ENCODE results near the gene EPB41L1. TPM values are rescaled to one million over a fixed set of nuclear protein-coding genes. Genes with fewer than 3 reads are reported as not detected.
A peak's percentile ranks its signal among the peaks of the same experiment; 100 is the strongest.

EPB41L1 gene
- total and polyA plus RNA-seq, 2 donors, result 32.1 to 37.0 TPM

DNA sequence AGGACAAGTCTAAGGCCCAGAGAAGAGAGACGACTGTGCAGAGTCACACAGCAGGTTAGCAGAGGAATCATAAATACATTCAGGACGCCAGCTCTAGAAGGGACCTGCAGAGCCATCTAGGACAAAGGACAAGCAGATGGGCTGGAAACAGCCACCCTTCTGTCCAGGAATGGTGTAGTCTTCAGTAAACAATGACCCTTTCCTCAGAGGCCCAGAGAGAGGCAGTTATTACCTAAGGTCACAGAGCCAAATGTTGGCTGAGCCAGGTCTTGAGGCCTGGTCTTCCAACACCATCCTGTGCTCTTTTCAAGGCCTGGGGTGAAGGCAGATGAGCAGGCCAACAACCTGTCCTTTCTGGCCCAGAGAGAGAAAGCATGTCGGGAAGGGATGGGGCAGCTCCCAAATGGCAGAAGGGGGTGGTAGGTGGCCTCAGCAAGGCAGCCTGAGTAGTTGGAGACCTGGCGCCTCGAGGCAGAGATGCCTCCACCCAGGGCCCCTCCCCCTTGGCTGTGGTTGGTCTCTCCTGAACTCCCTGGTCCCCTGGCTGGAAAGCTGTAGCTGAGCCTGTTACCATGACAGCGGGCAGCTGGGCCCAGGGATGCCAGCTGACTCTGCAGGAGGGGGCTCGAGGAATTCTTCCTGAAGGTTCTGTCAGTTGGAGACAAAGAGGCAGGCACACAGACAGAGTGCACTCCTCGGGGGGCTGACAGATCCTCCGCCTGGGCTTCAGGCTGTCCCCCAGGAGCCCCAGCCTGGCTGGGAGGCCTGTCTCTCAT is 24.8 kb downstream of the EPB41L1 start:
- no peak overlapping the region for H3K4me3 ChIP-seq (ENCODE audit: low read depth, low read length)
- H3K36me3 ChIP-seq (ENCODE audit: insufficient read depth), result peaks cover 6% of the 10 kb centered on the region
- 83% methylated on average over 9 of the region's 9 CpGs for WGBS
- no peak overlapping the region for H3K27ac ChIP-seq (ENCODE audit: low read depth)
- no peak for DNase-seq (ENCODE audit: extremely low spot score)
- no peaks in the 10 kb centered on the region for H3K4me1 ChIP-seq (ENCODE audit: insufficient read depth)

DNA sequence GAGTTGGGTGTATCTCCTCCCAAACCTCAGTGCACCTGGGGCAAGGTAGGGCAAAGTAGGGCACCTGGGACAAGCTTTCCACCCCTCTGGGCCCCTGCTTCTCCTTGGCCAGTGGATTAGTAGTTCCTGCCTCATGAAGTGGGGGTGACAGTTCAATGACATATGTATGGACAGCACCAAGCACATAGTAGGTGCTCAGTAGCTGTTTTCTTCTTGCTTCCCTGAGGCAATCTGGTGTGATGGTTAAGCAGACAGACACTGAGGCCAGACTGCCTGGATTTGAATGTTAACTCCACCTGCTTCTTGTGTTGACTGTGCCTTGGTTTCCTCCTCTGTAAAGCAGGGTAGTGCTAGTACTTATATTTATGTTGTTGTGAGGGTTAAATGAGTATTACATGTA is 25.8 kb downstream of the EPB41L1 start:
- Histone ChIP-seq H3K4me1 (ENCODE audit: insufficient read depth) (no peaks in the 10 kb centered on the region), H3K36me3 (ENCODE audit: insufficient read depth) (peaks cover 4% of the 10 kb centered on the region), H3K27ac (ENCODE audit: low read depth) (no peak overlapping the region), H3K4me3 (ENCODE audit: low read depth, low read length) (no peak overlapping the region)
- DNase-seq (ENCODE audit: extremely low spot score), result no peak

GRCh38 chr20:36181934-36182603 is 27.5 kb downstream of the EPB41L1 start:
- Histone ChIP-seq H3K36me3 (ENCODE audit: insufficient read depth) (no peaks in the 10 kb centered on the region), H3K4me3 (ENCODE audit: low read depth, low read length) (no peak overlapping the region), H3K27ac (ENCODE audit: low read depth) (no peak overlapping the region), H3K4me1 (ENCODE audit: insufficient read depth) (no peaks in the 10 kb centered on the region)
- 87% methylated on average over 8 of the region's 8 CpGs for WGBS
- DNase-seq (ENCODE audit: extremely low spot score), result no peak

GRCh38 chr20:36182604-36183154 is 28.1 kb downstream of the EPB41L1 start:
- Histone ChIP-seq H3K4me3 (ENCODE audit: low read depth, low read length) (no peak overlapping the region), H3K36me3 (ENCODE audit: insufficient read depth) (no peaks in the 10 kb centered on the region), H3K27ac (ENCODE audit: low read depth) (no peak overlapping the region), H3K4me1 (ENCODE audit: insufficient read depth) (no peaks in the 10 kb centered on the region)
- no peak for DNase-seq (ENCODE audit: extremely low spot score)
- 93% methylated on average over 6 of the region's 6 CpGs for WGBS

DNA sequence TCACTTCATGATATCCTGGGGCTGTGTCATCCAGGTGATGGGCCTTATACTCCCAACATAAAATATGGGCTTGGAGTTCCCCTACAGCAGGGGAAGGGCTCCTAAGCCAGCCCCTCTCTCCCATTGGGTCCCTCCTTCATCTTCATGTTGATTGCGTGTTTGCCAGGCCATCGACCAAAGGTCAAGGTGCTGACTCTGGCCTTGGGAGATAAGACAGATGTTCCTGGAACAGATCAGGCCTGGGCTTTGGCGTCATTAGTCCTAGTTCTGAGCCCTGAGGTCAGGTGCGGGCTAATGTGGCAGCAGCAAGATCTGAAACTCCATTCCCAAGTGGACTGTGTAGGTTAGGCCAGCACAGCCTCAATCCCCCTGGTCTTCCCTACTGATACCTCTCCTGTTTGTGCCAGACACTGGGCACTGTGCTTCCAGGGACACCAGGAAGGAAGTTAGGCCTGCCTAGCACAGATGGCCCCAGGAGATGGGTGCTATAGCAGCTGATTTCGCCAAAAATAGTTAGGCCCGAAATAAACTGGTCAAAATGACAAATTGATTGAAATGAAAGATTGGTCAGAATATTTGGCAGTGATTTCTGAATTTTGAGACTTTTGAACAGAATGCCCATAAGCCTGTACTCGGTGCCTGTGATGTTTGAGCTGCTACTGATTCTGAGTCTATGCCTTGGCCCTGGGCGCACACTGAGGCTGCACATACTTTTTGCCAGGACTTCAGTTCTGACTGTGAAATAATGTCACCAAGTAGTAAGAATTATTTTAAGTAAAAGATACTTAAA is 28.8 kb downstream of the EPB41L1 start:
- 89% methylated on average over 8 of the region's 8 CpGs for WGBS
- H3K27ac ChIP-seq (ENCODE audit: low read depth), result no peak overlapping the region
- no peak for DNase-seq (ENCODE audit: extremely low spot score)

GRCh38 chr20:36184816-36185776 is 30.6 kb downstream of the EPB41L1 start:
- Histone ChIP-seq H3K36me3 (ENCODE audit: insufficient read depth) (peaks cover 3% of the 10 kb centered on the region), H3K4me3 (ENCODE audit: low read depth, low read length) (no peak overlapping the region), H3K4me1 (ENCODE audit: insufficient read depth) (no peaks in the 10 kb centered on the region), H3K27ac (ENCODE audit: low read depth) (no peak overlapping the region)
- 96% methylated on average over 15 of the region's 15 CpGs for WGBS
- no peak for DNase-seq (ENCODE audit: extremely low spot score)

More for the DNA sequence above, 28.8 kb downstream of the EPB41L1 start:
- H3K4me1 ChIP-seq (ENCODE audit: insufficient read depth), result no peaks in the 10 kb centered on the region
- H3K36me3 ChIP-seq (ENCODE audit: insufficient read depth), result no peaks in the 10 kb centered on the region
- no peak overlapping the region for H3K4me3 ChIP-seq (ENCODE audit: low read depth, low read length)

DNA sequence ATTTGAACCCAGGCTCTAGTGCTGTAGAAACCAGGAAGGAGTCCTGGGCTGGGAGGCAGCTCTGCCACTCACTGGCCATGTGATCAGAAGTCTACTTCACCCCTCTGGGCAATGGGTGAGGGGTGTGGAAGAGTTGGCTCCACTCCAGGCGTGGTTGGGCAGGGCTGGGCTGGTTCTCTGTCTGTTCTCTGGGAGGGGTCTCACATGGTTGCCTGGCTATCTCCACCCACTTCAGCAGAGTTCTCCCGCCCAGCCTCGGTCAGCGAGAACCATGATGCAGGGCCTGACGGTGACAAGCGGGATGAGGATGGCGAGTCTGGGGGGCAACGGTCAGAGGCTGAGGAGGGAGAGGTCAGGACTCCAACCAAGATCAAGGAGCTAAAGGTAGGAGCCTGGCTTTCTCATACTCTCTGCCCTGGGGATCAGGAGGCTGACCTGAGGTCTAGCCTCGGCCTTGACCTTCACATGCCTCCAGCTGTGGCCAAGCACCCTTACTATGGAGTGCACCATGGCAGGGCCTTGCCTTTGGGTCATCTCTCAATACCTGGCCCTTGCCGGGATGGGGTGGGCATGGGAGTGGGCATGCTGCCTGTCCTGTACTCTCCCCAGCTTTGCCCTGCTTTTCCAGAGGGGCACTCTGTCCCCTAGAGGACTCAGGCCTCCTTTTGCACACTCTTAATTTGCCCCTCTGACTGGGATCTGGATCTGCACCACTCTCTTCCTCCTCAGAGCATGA is 39.6 kb downstream of the EPB41L1 start:
- WGBS, result 91% methylated on average over 10 of the region's 10 CpGs
- Histone ChIP-seq H3K36me3 (ENCODE audit: insufficient read depth) (peaks cover 3% of the 10 kb centered on the region), H3K4me1 (ENCODE audit: insufficient read depth) (no peaks in the 10 kb centered on the region), H3K4me3 (ENCODE audit: low read depth, low read length) (no peak overlapping the region), H3K27ac (ENCODE audit: low read depth) (no peak overlapping the region)
- no peak for DNase-seq (ENCODE audit: extremely low spot score)

DNA sequence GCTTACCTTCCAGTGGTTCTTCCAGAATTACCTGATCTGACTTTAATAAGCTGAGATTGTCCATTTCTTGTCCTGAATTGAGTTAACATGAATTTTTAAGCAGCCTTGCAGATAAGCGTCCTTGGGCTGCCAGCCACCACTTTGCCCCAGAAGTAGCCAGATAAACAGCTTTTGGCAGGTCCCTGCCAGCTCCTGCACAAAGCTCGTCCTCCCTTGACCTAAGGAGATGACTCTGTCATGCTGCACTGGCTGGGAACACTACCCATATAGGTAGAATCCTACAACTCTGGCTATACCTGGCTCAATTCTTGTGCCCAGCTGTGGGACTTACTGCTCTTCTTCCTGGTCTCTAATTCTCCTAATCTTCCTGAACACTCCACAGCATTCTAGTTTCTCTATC is 42.1 kb downstream of the EPB41L1 start:
- no peak for DNase-seq (ENCODE audit: extremely low spot score)
- Histone ChIP-seq H3K27ac (ENCODE audit: low read depth) (no peak overlapping the region), H3K4me3 (ENCODE audit: low read depth, low read length) (no peak overlapping the region), H3K4me1 (ENCODE audit: insufficient read depth) (no peaks in the 10 kb centered on the region), H3K36me3 (ENCODE audit: insufficient read depth) (no peaks in the 10 kb centered on the region)
- 86% methylated on average over 2 of the region's 2 CpGs for WGBS

- H3K36me3 ChIP-seq (ENCODE audit: insufficient read depth), result no peaks in the 10 kb centered on the region
- H3K27ac ChIP-seq (ENCODE audit: low read depth), result no peak overlapping the region
- 95% methylated on average over 2 of the region's 2 CpGs for WGBS
- no peaks in the 10 kb centered on the region for H3K4me1 ChIP-seq (ENCODE audit: insufficient read depth)
- H3K4me3 ChIP-seq (ENCODE audit: low read depth, low read length), result no peak overlapping the region
- no peak for DNase-seq (ENCODE audit: extremely low spot score)
These were observed 42.7 kb downstream of the EPB41L1 start for GRCh38 chr20:36197271-36197670.

GRCh38 chr20:36199345-36200257 is 45.1 kb downstream of the EPB41L1 start:
- DNase-seq (ENCODE audit: extremely low spot score), result peak; percentile 55
- Histone ChIP-seq H3K27ac (ENCODE audit: low read depth) (no peak overlapping the region), H3K36me3 (ENCODE audit: insufficient read depth) (no peaks in the 10 kb centered on the region), H3K4me1 (ENCODE audit: insufficient read depth) (no peaks in the 10 kb centered on the region), H3K4me3 (ENCODE audit: low read depth, low read length) (no peak overlapping the region)
- 51% methylated on average over 6 of the region's 6 CpGs for WGBS

- 86% methylated on average over 1 of the region's 1 CpG for WGBS
- no peak overlapping the region for H3K4me3 ChIP-seq (ENCODE audit: low read depth, low read length)
- H3K4me1 ChIP-seq (ENCODE audit: insufficient read depth), result no peaks in the 10 kb centered on the region
- no peak for DNase-seq (ENCODE audit: extremely low spot score)
- H3K36me3 ChIP-seq (ENCODE audit: insufficient read depth), result no peaks in the 10 kb centered on the region
- H3K27ac ChIP-seq (ENCODE audit: low read depth), result no peak overlapping the region
These were observed 45.9 kb downstream of the EPB41L1 start for GRCh38 chr20:36200451-36200850.
